GM19455 (cell line): ENCODE measurements around the gene ARMC10.
"Not testable (repeated sequence)": the region's sequence is repeated elsewhere in the genome, so short reads cannot be mapped to it uniquely, and the experiment has no call there.

Experiments used
- ATAC-seq: cut with Tn5 transposase; IDR thresholded peaks from one replicate; pipeline ENCODE4 v1.9.1; 2021; ENCODE audit not compliant: unreplicated experiment

ARMC10 gene

DNA sequence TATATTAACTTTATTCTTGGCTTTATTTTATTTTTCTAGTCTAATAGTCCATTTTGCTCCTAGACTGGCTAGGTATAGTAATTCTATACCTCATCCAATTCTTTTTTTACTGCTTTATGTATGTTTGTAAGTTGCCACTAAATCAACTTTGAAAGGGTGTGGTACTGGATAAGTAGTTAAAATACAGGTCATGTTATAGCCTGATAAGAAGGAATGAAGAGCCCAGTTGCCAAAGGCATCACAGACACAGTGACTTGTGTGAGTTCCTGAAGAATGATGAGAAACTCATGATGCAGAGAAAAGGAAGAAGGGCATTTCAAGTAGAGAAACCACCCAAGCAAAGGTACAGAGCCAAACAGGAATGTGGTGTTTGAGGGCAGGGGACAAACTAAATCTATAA lies 46.7 kb downstream of the ARMC10 start:
- no peak for ATAC-seq

DNA sequence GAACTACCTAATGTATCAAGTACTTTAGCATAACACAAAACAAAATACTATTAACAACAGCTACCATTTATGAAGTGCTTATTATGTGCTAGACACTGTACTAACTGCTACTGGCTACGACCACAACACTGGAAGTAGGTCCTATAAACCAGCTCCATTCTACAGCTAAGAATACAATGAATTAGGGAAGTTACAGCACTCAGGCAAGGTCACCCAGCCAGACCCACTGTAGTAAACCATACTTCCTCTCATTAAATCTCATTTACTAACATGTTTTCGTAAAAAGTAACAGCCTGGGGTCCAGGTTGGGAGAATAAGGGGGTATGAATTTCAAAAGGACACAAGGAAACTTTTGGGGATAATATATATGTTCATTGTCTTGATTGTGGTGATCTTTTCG lies 48.6 kb downstream of the ARMC10 start:
- no peak for ATAC-seq

DNA sequence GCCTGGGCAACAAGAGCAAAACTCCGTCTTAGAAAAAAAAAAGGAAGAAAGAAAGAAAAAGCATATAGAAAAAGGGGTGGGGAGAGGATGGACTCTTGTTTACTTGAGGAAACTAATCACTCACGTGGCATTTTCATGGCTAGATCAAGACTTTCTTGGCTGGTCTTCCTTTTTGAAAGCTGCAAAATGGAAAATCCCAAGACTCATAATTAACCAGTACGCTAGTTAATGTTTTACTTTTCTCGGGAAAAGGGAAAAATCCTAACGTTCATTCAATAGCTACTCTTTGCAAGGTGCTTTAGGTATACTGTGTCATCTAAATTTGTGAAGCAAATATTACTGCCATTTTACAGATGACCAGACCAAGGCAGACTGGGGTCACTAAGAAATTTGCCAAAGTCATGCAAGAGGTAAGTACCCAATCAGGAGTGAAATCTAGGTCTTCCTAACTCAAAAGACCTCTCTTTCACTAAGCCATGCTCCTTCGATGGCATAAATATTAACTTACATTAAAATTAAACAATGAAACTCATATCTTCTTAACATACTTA lies 49.6 kb downstream of the ARMC10 start:
- no peak for ATAC-seq

DNA sequence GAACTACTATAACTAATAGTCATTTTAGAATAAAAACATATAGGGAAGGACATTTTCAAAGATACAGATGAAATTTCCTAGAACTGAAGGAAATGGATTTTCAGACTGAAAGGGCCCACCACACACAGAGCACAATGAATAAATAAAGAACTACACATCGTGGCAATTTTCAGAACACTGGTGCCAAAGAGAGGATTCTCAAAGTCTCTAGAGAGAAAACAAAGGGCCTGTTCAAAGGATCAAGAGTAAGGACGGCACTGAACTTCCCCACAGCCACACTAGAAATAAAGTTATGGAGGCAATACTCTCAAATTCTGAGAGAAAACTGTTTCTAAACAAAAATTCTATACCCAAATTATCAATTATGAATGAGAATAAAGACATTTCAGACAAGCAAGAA lies 52.1 kb downstream of the ARMC10 start:
- ATAC-seq = no peak

GRCh38 chr7:103129702-103130549 lies 55.0 kb downstream of the ARMC10 start:
- no peak for ATAC-seq

- no peak for ATAC-seq
Measured at GRCh38 chr7:103130901-103131624, 56.1 kb downstream of the ARMC10 start.

GRCh38 chr7:103132995-103133688 lies 58.2 kb downstream of the ARMC10 start:
- no peak for ATAC-seq

- no peak for ATAC-seq
Measured at GRCh38 chr7:103134836-103135554, 60.1 kb downstream of the ARMC10 start.

GRCh38 chr7:103140061-103140460 lies 65.1 kb downstream of the ARMC10 start:
- ATAC-seq = no peak

DNA sequence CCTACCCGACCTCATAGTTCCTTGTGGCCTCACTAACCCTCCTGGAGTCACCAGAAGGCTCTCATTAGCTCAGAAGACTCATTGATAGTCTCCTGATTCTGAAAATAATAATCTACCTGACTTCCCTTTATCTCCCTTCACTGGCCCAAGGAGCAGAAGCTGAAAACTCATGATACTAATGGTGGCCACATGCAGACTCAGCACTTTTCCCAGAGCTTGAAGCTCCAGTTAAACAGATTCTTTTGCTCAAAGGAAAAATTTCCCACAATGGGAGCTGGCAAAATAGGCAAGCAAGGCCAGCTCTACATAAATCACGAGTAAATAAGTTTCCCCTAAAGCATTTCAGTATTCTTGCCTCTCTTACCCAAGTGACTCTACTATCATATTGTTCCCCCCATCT lies 65.7 kb downstream of the ARMC10 start:
- ATAC-seq = no peak

- ATAC-seq = no peak
Measured at GRCh38 chr7:103141753-103142404, 66.9 kb downstream of the ARMC10 start.

DNA sequence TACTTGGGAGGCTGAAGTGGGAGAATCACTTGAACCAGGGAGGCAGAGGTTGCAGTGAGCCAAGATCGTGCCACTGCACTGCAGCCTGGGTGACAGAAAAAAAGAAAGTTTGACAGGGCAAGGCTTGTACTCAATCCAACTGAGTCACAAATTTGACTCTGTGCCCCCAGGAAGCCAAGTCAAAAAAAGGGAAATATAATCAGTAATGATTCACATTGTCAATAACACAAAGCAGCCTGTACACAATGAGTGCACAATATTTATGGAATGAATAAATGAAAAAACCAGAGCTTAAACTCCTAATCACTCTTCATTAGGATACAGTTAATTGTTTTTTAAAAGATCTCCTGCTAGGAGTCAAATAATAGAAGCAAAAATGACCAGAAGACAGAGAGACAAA lies 67.6 kb downstream of the ARMC10 start:
- ATAC-seq = no peak

DNA sequence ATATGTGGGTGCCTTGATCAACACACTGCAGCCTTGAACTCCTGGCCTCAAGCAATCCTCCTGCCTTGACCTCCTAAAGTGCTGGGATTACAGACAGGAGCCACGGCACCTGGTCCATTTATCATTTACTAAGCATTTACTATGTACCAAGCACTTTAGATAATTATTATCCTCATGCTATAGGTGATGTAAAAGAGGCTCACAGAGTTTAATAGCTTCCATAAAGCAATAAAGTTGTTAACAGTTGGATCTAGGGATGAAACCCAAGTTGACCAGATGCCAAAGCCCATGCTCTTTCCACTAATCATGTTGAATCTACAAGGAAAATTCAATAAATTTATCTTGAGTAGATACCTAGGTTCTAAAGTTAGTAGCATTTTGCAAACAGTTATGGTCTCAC lies 68.9 kb downstream of the ARMC10 start:
- no peak for ATAC-seq

DNA sequence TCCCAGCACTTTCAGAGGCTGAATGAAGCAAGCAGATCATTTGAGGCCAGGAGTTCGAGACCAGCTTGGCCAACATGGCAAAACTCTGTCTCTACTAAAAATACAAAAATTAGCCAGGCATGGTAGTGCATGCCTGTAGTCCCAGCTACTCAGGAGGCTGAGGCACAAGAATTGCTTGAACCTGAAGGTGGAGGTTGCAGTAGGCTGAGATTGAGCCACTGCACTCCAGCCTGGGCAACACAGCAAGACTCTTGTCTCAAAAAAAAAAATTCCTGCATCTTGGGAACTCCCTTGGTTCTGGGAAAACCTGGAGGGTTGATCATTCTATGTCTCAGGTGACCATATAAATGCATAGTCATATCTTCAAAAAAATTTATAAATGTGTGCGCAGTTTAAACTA lies 69.8 kb downstream of the ARMC10 start:
- ATAC-seq = not testable (repeated sequence)

DNA sequence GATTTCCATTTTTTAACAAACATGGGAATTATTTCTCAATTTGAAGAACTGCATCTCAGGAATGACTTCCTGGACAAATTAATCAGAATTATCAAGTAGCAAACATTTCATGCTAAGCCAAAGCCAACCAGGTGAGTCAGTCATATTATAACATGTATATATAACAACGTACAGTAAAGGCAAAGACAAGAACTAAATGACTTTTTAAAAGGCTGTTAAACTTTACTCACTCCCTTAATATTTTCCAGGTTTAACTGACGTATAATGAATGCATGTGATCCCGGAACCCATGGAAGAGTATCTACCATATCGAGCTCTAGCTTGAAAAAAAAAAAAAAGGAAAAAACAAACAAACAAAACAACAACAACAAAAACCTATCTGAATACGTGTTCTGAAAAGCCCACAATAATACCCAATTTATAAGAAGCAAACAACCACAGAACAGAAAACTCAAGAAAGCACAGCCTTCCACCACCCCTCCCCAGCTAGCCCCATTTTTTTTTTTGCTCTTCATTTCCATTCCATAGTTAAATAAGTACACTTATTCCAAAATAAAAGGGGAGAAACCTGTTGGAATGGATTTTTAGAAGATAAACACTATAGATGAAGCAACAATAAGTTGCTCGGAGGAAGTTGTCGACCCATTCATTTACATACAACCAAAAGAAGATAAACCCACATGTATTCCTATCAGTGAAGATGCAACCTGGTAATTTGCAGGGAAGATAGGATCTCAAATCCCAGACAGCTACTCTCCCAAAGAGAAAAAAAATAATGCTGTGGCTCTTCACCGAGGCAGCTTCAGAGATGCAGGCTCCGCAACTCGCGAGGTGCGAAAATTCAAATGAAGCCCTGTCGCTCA lies 73.4 kb downstream of the ARMC10 start:
- no peak for ATAC-seq
